HG02588 (cell line): ENCODE results near the gene UBE2I.
A peak's percentile ranks its signal among the peaks of the same experiment; 100 is the strongest.

Experiments
- ATAC-seq: cut with Tn5 transposase; IDR thresholded peaks from one replicate; pipeline ENCODE4 v1.9.1; 2021; ENCODE audit warnings: mild to moderate bottlenecking, moderate library complexity; ENCODE audit not compliant: unreplicated experiment

Gene UBE2I

DNA sequence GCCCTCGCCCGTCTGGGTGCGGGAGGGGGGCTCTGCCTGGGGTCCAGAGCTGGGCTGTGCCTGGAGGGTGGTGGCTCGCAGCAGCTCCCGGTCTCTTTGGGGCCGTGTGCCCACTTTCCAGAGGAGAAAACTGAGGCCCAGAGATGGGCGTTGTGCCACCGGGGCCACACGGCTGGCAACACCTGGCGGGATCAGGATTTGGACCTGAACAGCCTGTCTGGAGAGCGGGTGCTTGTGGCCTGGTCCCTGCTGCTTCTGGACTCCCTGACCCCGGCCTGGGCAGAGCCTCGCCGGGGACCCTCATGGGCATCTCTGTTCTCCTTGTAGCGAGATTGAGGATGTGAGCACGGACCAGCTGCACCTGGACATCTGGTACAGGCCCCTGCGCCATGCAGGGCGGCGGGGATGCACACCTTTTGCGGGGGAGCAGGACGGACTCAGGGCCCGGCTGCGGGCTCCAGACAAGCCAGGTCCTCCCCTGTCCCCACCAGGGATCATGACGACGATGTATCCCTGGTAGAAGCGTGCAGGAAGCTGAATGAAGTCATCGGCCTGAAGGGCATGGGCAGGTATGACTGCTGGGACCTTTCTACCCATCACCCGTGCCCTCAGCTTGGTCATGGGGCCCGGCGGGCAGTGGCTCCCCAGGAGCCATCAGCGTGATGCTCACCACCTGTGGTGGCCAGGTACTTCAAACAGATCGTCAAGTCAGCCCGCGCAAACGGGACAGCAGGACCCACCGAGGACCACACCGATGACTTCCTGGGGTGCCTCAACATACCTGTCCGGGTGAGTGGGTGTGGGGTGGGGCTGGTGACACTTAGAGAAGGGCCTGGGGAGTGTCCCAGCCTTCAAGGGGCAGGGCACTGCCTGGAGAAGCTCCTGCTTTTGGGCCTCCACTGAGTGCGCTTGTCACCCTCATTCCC is 32.3 kb downstream of the UBE2I start:
- ATAC-seq: no peak

DNA sequence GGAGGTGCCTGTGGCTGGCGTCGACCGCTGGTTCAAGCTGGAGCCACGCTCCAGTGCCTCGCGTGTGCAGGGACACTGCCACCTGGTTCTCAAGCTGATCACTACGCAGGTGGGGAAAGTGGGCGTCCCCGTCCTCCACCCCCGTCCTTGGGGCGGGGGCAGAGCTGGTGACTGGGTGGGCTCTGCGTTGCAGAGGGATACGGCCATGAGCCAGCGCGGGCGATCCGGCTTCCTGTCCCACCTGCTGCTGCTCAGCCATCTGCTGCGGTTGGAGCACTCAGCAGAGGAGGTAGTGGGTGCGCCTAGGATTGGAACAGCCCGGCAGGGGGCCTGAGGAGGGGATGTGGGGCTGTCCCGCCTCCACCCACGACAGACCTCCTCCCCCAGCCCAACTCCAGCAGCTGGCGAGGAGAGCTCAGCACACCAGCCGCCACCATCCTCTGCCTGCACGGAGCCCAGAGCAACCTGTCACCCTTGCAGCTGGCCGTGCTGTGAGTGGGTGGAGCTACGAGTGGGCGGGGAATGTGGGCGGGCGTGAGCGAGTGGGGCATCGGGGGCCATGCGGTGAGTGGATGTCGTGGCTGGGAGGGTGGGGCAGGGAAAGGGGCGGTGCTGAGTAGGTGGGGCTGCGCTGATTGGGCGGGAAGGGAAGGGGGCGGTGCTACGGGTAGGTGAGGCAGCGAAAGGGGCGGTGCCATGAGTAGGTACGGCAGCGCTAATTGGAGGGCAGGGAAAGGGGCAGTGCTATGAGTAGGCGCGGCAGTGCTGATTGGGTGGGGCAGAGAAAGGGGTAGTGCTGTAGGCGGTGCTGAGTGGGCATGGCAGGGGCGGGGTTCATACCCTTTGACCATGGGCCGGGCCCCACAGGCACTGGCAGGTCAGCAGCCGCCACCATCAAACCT is 33.3 kb downstream of the UBE2I start:
- ATAC-seq: peak; percentile 77

DNA sequence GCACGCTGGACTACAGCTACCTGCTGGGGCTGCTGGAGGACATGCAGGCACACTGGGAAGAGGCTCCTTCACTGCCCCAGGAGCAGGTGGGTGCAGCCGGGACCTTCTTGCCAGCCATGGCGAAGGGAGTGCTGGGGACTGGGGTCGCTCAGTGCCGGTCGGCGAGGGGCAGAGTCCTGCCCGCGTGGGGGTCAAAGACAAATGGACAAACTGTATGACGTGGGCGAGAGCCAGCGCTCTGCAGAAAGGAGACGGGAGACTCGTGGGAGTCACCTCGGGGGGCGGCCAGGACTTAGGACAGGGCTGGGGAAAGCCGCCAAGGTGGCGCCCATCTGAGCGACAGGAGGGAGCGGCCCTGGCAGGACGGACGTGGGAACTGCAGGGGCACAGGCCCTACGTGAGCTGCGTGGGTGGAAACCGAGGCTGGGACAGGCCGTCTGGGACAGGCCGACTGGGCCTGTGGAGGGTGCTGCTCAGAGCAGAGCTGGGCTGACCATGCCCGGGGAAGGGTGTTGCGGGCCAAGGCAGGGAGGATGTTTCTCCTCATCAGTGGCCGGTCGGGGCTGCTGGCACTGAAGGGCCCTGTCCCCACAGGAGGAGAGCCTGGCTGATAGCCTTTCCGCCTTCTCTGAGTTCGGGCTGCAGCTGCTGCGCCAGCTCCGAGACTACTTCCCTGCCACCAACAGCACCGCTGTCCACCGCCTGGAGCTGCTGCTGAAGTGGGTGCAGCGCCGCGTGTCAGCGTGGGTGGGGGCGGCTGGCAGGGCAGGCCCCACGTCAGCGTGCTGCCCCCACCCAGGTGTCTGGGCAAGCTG is 34.2 kb downstream of the UBE2I start:
- no peak for ATAC-seq

DNA sequence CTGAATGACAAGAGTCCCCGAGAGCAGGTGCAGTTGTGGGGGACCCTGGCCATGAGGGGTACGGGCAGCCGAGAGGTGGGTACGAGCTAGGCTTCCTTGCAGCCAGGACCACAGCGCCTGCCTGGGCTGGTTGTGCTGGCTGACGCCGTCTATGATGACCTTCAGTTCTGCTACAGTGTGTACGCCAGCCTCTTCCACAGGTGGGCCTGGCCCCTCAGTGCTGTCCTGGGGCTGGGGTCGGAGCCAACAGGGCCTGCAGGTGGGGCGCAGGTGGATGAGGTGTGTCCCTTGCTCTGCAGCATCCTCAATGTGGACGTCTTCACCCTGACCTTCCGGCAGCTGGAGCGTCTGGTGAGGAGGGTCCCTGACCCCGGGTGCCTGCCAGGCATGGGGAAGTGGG is 35.1 kb downstream of the UBE2I start:
- ATAC-seq: no peak

DNA sequence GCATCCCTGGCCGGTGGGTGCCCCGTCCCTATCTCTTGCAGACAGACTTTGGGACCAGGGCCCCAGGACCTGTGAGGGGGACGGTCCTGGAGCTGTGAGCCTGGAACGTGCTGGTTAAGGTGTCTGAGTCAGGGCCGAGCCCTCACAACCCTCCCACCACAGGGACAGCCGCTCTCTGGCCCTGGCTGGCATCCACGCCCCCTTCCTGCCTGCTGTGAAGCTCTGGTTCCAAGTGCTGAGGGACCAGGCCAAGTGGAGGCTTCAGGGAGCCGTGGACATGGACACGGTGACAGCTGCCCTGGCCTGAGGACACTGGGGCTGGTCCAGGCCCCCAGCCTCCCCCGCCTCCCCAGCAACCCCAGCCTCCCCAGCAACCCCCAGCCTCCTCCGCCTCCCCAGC is 35.7 kb downstream of the UBE2I start:
- ATAC-seq: no peak

DNA sequence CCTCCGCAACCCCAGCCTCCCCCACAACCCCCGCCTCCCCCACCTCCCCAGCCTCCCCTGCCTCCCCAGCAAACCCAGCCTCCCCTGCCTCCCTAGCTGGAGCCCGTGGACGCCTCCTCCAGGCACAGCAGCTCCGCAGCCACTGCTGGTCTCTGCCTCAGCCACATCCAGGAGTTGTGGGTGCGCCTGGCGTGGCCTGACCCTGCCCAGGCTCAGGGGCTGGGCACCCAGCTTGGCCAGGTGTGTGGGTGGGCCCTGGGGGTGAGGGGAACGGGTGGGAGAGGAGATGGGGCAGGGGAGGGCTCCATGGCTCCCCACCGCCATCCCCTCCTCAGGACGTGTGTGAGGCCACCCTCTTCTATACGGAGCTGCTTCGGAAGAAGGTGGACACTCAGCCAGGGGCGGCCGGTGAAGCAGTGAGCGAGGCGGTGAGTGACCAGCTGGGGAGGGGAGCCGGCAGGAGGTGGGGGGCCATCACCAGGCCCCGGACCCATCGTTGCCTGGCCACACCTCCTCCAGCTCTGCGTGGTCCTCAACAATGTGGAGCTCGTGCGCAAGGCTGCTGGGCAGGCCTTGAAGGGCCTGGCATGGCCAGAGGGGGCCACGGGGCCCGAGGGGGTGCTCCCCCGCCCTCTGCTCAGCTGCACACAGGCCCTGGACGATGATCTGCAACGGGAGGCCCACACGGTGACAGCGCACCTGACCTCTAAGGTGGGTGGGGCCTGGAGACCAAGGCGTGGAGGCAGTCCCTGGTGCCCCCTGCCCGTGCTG is 36.4 kb downstream of the UBE2I start:
- no peak for ATAC-seq

DNA sequence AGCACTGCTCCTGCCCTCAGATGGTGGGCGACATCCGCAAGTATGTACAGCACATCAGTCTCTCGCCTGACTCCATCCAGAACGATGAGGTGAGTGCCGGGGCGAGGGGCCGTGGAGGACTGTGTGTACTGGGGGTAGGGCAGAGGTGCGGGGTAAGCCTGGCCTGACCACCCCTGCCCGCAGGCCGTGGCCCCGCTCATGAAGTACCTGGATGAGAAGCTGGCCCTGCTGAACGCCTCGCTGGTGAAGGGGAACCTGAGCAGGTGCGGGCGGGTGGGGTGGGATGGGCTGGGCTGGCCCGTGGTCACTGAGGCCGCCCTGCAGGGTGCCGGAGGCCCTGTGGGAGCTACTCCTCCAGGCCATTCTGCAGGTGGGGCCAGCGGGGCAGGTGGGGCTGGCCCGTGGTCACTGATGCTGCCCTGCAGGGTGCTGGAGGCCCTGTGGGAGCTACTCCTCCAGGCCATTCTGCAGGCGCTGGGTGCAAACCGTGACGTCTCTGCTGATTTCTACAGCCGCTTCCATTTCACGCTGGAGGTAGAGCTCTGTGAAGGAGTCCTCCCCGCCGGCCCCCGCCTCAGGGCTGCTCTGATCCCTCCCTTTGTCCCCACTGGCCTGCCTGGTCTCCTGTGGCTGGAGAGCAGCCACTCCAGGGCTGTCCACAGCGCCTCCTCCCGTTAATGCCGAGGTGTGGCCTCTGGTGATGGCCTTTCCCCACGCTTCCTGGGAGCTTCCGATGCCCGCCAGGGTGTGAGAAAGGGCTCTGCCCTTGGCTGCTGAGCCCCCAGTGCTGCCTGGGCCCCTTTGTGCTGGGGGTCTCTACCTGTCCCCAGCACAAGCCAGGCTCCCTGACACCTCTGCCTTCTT is 37.2 kb downstream of the UBE2I start:
- ATAC-seq: no peak

DNA sequence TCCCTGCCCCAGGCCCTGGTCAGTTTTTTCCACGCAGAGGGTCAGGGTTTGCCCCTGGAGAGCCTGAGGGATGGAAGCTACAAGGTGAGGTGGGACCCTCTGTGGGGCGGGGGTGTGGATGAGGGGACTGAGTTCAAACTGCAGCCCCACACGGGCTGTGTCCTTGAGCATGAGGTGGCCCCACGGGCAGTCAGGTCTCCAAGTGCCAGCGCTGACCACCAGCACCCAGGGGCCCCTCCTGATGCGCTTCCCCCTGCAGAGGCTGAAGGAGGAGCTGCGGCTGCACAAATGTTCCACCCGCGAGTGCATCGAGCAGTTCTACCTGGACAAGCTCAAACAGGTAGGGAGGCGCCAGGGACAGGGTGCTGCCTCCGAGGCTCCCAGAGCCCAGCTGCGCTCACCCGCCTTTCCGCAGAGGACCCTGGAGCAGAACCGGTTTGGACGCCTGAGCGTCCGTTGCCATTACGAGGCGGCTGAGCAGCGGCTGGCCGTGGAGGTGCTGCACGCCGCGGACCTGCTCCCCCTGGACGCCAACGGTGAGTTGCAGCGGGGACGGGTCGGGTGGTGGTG is 37.9 kb downstream of the UBE2I start:
- ATAC-seq: no peak

DNA sequence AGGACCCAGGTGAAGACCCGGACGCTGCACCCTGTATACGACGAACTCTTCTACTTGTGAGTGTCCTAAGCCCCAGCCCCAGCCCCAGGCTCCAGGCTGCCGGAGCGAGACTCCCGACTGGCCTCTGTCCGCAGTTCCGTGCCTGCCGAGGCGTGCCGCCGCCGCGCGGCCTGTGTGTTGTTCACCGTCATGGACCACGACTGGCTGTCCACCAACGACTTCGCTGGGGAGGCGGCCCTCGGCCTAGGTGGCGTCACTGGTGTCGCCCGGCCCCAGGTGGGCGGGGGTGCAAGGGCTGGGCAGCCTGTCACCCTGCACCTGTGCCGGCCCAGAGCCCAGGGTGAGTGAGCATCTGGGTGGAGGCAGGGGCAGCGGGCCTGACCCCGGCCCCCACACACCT is 38.5 kb downstream of the UBE2I start:
- no peak for ATAC-seq

DNA sequence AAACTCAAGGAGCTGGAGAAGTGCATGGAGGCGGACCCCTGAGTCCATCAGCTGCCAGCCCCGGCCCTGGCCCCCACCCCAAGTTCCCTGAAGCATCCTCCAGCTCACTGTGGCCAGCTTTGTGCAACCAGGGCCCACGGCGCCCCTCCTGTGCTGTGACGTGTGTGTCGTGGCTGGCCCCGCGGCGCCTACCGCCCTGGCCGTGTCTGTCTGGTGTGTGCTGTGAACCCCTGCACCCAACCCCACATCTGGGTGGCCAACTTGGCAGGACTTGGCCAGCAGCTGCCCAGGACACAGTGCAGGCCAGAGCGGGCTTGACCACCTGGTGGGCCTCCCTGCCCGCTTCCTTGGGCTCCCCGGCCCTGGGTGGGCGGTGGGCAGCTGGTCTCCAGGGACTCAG is 39.0 kb downstream of the UBE2I start:
- no peak for ATAC-seq

DNA sequence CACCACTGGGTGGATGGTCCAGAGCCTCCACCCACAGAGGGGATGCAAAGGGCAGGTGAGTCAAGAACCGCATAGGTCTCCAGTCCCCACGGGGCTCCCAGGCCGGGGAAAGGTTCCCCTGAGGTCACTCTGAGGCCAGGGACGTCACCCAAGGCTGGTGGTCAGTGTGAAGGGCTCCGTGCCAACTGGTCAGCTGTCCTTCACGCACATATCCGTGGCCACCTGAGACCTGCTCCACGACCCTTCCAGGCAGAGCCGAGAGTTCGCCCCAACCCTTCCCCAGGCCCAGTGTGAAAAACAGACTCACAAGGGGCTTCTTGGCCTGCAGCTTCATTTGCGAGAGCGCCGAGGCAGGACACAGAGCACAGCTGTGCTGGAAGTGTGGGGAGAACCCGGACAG is 39.5 kb downstream of the UBE2I start:
- ATAC-seq: no peak

DNA sequence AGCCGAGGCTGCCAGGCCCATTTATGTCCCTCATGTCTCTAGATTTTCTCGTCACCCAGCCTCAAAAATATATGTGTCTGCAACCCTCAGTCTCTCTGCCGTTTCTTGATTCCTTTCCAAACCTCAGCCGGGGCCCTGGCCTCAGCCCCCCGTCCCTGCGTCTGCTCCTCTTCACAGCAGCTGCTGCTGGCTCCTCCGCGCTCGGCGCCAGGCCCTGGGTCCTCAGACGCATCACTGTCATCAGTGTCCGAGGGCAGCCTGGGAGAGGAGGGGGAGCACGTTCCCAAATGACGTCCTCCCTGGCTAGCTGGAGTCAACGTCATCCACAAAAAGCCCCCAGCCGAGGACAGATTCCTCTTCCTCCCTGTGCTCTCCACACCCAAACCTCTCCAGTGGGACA is 39.9 kb downstream of the UBE2I start:
- ATAC-seq: no peak

DNA sequence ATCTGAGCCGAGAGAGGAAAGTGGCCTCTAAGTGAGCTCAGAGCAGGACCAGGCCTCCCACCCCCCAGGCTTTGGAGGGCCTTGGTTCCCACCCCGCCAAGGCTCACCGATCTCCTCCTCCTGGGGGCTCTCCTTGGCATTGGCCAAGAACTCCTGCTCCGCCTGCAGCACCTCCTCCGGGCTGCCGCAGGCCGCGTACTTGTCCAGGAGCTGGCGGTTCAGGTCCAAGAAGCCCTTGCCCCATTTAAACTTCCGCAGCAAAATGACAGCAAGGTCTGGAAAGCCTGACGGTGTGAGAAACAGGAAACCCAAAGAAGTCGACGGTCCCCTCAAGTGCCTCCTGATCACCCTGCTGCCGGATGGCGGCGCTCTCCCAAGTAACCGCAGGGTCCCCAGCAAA is 40.5 kb downstream of the UBE2I start:
- no peak for ATAC-seq

DNA sequence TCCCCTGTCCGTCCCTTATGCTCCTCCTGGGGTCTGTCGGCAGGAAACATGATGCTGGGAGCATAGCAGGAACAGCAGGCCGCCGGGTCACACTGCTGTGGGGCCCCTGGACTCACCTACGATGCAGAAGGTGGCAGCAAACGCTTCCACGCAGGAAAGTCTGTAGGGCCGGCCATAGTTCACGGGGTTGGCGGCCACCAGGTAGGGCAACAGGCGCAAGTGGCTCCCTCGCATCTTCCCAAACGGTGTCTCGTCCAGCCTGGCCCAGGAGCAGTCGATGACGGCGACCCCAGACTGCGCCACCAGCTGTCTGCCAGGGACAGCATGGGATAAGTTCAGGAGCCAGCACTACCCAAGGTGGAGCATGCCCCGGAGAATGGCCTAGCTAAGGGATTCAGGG is 41.3 kb downstream of the UBE2I start:
- no peak for ATAC-seq

DNA sequence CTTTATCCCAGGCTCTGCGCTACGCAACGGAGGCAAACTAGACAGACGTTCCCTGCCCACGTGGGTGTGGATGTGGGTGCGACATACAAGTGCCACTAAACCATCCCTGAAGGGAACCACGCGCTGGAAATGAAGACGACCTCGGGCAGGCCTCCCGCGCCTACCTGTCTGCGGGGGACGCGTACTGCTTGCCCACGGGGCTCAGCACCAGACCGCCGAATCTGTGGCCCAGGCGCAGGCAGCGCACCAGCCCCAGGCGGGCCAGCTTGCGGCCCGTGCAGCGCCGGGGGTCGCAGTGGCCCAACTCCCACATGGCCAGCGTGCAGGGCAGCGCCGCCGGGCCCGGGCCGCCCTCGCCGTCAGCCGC is 41.8 kb downstream of the UBE2I start:
- ATAC-seq: peak; percentile 9

DNA sequence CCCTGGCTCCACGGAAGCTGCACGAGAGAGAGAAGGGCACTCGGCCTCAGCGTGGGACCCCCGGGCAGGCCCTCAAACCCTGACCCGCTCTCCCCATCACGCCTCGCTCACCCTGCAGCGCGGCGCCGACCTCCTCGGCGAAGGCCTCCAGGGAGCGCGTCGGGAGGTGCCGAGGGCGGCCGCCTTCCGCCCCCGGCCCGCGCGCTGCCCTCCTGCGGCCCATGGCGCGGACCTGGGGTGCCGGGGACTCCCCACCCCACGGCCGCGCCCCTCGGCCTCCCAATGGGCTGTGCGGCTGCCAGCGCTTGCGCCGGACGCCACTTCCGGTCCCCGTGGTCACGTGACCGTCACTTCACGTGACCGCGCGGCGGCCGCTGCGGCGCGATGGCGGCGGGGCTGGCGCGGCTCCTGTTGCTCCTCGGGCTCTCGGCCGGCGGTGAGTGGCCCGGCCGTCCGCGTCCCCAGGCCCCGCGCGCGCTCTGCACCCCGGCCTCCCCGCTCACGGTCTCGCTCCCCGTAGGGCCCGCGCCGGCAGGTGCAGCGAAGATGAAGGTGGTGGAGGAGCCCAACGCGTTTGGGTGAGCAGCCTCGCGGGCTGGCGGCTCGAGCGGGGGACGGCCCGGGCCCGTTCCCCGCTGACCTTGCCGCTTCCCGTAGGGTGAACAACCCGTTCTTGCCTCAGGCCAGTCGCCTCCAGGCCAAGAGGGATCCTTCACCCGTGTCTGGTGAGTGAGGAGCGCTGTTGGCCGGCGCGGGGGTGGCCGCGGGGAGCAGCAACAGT is 42.3 kb downstream of the UBE2I start, which contains the start of the genes GNPTG and TSR3:
TSS of gene GNPTG (plus strand) at position 350 of the 781 bp plus-strand sequence. CDS start at position 385, 35 bp downstream.
TSS of gene TSR3 (minus strand) at position 297 of the 781 bp plus-strand sequence. CDS start at position 223, 74 bp downstream.
- peak; percentile 63 for ATAC-seq

DNA sequence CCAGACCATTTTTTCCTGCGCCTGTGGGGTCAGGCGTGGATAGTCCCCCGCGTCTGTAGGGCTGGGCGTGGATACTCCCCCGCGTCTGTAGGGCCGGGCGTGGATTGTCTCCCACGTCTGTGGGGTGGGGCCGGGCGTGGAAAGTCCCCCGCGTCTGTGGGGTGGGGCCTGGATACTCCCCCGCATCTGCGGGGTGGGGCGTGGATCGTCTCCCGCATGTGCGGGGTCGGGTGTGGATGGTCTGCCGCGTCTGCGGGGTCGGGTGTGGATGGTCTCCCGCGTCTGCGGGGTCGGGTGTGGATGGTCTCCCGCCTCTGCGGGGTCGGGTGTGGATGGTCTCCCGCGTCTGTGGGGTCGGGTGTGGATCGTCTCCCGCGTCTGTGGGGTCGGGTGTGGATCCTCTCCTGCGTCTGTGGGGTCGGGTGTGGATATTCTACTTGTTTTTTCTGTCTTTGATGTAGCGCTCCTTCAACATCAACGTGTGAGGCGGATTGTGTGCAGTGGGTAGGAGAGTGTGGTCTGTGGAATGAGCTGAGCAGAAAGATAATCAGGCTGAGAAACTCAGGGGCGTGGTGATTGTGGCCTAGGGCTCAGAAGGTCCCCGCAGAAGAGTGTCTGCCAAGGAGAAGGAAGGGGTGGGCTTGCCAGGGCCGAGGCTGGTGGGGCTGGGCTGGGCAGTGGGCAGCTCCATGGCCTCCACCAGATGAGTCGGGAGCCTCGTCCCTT is 45.5 kb downstream of the UBE2I start:
- ATAC-seq: no peak
